Ascending aorta (tissue), 2 donors: ENCODE measurements around the gene LRP2. TPM values are rescaled to one million over a fixed set of nuclear protein-coding genes. Genes with fewer than 3 reads are reported as not detected.
"Not testable (repeated sequence)": the region's sequence is repeated elsewhere in the genome, so short reads cannot be mapped to it uniquely, and the experiment has no call there.

Source experiments
- DNase-seq, 2 donors: peaks; one replicate each; pipeline ENCODE4 v3.0.0-alpha.2; 2019; ENCODE audit warnings: low spot score in 2 of 2
- H3K27ac ChIP-seq, 2 donors: fragments of 200-600 bp; sonication (generic); one replicate each; pipeline ENCODE4 v1.5.1; 2016 to 2017; ENCODE audit warnings: mild to moderate bottlenecking in 1 of 2
- H3K27me3 ChIP-seq: fragments of 200-600 bp; sonication (generic); one replicate; pipeline ENCODE4 v1.5.1; 2017
- H3K36me3 ChIP-seq, 2 donors: fragments of 200-600 bp; sonication (generic); one replicate each; pipeline ENCODE4 v1.5.1; 2016
- H3K4me1 ChIP-seq, 2 donors: fragments of 200-600 bp; sonication (generic); one replicate each; pipeline ENCODE4 v1.5.1; 2016 to 2017; ENCODE audit warnings: mild to moderate bottlenecking in 1 of 2
- H3K4me3 ChIP-seq, 2 donors: fragments of 200-600 bp; sonication (generic); one replicate each; pipeline ENCODE4 v1.5.1; 2016 to 2017; ENCODE audit warnings: mild to moderate bottlenecking in 1 of 2
- H3K9me3 ChIP-seq, 2 donors: fragments of 200-600 bp; sonication (generic); one replicate each; pipeline ENCODE4 v1.5.1; 2016
- CTCF ChIP-seq, 3 experiments: fragments of 200-600 bp in 2 of 3; fragments of 450-650 bp in 1 of 3; sonication (generic) in 2 of 3; IDR thresholded peaks; one replicate each; pipeline ENCODE4 v1.5.1; 2016 to 2019; ENCODE audit warnings: antibody characterized with exemption in 3 of 3, mild to moderate bottlenecking in 1 of 3, moderate library complexity in 1 of 3
- intact Hi-C: fragments of 100-400 bp; cut with DNase I; formaldehyde crosslinking; loops from one replicate; pipeline ENCODE4 v1.15.1; 2023
- total RNA-seq: library from RNA; depleted of rRNA; stranded (reverse); fragments of >200 nt; gene quantifications from one replicate; pipeline ENCODE4 v1.1.0, GENCODE V29; 2016

LRP2 gene
- total RNA-seq, 1 donor from 2014 or later, result not detected

DNA sequence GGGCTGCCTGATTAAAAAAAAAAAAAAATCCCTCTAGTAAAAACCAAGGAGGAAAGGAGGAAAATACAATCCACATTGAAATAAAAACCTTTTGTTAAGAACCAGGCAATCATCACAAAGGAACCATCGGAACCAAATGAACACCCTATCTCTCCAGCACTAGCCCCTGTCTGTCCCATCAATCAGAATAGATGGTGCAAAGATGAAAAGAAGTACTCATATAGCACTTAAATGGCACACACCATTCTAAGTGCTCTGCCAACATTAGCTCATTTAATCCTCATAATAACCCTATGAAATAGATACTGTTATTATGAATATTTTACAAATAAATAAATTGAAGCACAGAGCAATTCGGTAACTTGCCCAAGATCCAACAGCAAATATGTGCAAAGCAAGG, 38.5 kb downstream of the LRP2 start:
- intact Hi-C loops, result no loop called here
- no peak for TF ChIP-seq CTCF (IDR thresholded peaks at IDR 0.05)
- no peaks in the 10 kb centered on the region for H3K9me3 ChIP-seq
- no peaks in the 10 kb centered on the region for H3K4me1 ChIP-seq
- no peak for DNase-seq
- no peak overlapping the region for H3K4me3 ChIP-seq
- no peaks in the 10 kb centered on the region for H3K27me3 ChIP-seq
- H3K27ac ChIP-seq, result no peak overlapping the region
- no peaks in the 10 kb centered on the region for H3K36me3 ChIP-seq

DNA sequence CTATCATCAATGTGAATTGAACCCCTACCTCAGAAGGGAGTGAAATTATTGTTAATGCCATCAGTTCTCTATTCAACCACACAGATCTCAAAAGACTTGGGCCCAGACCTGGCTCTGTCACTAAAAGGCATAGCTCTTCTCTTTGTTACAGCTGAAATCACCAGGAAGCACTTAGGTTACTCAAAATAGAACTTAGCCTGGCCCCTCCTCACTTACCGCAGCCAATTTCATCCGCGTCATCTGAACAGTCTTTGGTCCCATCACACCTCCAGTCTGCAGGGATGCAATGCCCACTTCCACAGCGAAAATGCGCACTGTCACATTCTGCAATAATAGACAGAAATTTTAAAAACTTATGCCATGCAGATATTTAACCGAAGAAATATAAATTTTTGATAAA, 41.8 kb downstream of the LRP2 start:
- H3K36me3 ChIP-seq, result no peaks in the 10 kb centered on the region
- intact Hi-C loops, result no loop called here
- H3K27me3 ChIP-seq, result no peaks in the 10 kb centered on the region
- no peak overlapping the region for H3K27ac ChIP-seq
- no peaks in the 10 kb centered on the region for H3K4me1 ChIP-seq
- no peak for TF ChIP-seq CTCF (IDR thresholded peaks at IDR 0.05)
- no peaks in the 10 kb centered on the region for H3K9me3 ChIP-seq
- no peak for DNase-seq
- no peak overlapping the region for H3K4me3 ChIP-seq

DNA sequence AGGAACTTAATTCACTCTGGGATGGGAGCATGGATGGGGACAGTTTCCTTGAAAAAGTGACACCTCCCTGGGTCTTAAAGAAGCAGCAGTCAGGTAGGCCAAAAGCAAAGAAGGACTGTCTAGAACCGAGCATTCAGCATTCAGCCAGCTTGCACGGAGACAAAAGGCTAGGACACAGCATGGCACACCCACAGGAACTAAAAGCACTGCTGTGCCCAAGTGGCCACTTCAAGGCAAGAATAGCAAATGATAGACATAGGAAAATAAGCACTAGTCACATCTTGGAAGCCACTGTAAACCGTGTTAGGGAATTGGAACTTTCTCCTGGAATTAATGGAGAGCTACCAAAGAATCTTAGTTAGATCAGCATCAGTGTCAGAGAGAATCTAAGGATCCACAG, 47.0 kb downstream of the LRP2 start:
- Histone ChIP-seq H3K4me3 (no peak overlapping the region), H3K9me3 (no peaks in the 10 kb centered on the region), H3K27ac (no peak overlapping the region), H3K27me3 (no peaks in the 10 kb centered on the region), H3K4me1 (no peaks in the 10 kb centered on the region), H3K36me3 (no peaks in the 10 kb centered on the region)
- DNase-seq, result no peak
- intact Hi-C loops, result no loop called here
- no peak for TF ChIP-seq CTCF (IDR thresholded peaks at IDR 0.05)

- H3K4me3 ChIP-seq, DNase-seq, intact Hi-C loops, H3K36me3 ChIP-seq, H3K9me3 ChIP-seq, H3K27ac ChIP-seq, H3K4me1 ChIP-seq, H3K27me3 ChIP-seq: not testable (repeated sequence)
These were observed 54.0 kb downstream of the LRP2 start for GRCh38 chr2:169308349-169308748.

- DNase-seq, H3K27ac ChIP-seq, H3K27me3 ChIP-seq, H3K36me3 ChIP-seq, intact Hi-C loops, H3K4me1 ChIP-seq, H3K9me3 ChIP-seq, H3K4me3 ChIP-seq: not testable (repeated sequence)
These were observed 57.6 kb downstream of the LRP2 start for GRCh38 chr2:169304689-169305088.

DNA sequence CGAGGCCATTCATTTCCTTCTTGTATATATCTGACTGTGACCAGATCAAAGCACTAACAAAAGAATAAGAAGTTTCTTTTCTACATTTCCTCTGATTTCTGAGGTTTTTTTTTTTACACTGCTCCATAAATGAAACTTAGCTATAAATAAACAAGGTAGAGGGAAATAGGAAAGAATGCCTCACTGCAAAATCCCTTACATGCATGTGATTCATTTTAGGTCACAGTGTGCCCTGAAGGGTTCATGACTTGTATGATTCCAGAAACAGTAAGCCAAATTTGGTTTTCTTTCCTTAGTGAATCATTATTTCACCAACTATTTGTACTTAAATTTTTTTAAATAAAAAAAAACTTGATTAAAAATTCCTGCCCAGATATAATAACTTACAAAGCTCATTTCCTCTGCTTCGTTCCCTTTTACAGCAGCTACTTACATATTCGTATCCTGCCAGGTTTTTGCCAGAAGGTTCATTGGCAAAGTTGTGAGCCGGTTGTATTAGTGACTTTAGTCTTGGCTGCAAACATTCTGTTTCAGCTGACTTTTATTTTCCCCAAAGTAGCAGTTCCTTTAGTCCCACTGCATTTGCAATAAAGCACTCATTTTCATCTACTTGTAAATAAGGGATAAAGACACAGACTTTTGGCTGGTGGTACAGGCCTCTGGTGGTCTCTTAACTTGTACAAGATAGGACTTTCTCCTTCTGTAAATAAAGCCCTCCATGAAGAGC, 58.6 kb downstream of the LRP2 start:
- TF ChIP-seq CTCF (IDR thresholded peaks at IDR 0.05), result no peak
- no peak for DNase-seq
- intact Hi-C loops, result no loop called here
- no peaks in the 10 kb centered on the region for H3K27me3 ChIP-seq
- no peak overlapping the region for H3K27ac ChIP-seq
- no peak overlapping the region for H3K4me3 ChIP-seq
- no peaks in the 10 kb centered on the region for H3K36me3 ChIP-seq
- H3K4me1 ChIP-seq, result no peaks in the 10 kb centered on the region
- no peaks in the 10 kb centered on the region for H3K9me3 ChIP-seq

DNA sequence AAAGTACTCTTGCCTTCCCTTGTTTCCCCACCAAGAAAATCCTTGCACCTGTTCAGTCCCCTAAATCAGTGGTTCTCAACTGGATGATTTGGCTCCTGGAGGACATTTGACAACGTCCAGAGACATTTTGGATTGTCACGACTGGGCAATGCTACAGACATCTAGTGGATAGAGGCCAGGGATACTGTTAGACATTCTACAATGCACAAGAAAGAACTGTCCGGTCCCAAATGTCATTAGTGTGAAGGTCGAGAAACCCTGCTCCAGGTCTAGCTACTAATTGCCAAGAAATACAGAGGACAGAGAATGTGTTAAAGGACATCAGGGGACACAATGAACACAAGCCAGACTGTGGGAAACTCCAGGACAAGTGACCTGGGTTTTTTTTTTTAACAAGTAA, 60.0 kb downstream of the LRP2 start:
- no peaks in the 10 kb centered on the region for H3K4me1 ChIP-seq
- H3K4me3 ChIP-seq, result no peak overlapping the region
- DNase-seq, result no peak
- no peaks in the 10 kb centered on the region for H3K9me3 ChIP-seq
- no peaks in the 10 kb centered on the region for H3K36me3 ChIP-seq
- no peaks in the 10 kb centered on the region for H3K27me3 ChIP-seq
- TF ChIP-seq CTCF (IDR thresholded peaks at IDR 0.05), result no peak
- H3K27ac ChIP-seq, result no peak overlapping the region
- intact Hi-C loops, result no loop called here
